ENCODE data around the gene RNF151. TPM values are rescaled to one million over a fixed set of nuclear protein-coding genes. Genes with fewer than 3 reads are reported as not detected.

RNF151 gene
- total RNA-seq, 1 experiment from 2014 or later, result 0.28 TPM

DNA sequence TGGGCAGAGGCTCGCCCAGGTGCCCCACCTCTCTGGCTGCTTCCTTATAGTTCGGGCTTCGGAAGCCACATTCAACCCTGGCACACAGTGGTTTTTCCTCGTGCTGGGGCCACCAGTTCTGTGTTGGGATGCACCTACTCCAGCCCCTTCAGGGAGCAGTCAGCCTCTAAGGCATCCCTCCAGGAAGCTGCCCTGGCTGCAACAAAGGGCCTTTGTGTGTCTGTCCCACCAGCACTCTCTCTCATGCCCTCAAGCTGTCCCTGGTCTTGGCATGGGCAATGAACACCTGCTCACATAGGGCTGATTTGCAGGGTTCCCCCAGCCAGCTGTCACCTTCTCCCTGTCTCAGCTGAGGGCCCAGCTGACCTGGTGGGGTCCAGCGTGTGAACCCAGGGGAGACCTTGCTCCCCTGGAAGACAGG, 15.4 kb downstream of the RNF151 start:
- H3K27me3 Mint-ChIP-seq (ENCODE audit: low read depth), result peaks cover 40% of the 10 kb centered on the region
- Histone ChIP-seq H3T11ph (ENCODE audit: low read length) (no peak overlapping the region), H4K8ac (replicated peaks; ENCODE audit: insufficient read length, low read depth, low read length) (no peak overlapping the region), H4K5ac (ENCODE audit: insufficient read length, low read depth, low read length) (no peak overlapping the region), H3K27ac (ENCODE audit: insufficient read length, low read depth, low read length) (no peak overlapping the region), H3K9me3 (ENCODE audit: control insufficient read depth, low read depth, low read length) (no peaks in the 10 kb centered on the region), H3K14ac (ENCODE audit: insufficient read depth, low read length) (no peak overlapping the region; the same call in 1 of the 2 replicates), H2BK12ac (ENCODE audit: insufficient read length, low read depth, low read length) (no peak overlapping the region), H3K4me2 (ENCODE audit: insufficient read depth, insufficient read length, low read length) (no peak overlapping the region), H2AK5ac (ENCODE audit: insufficient read length, low read length) (no peak overlapping the region), H4K91ac (ENCODE audit: insufficient read length, low read depth, low read length) (no peak overlapping the region), H3K9ac (ENCODE audit: extremely low read depth, insufficient read length, low read length) (no peak overlapping the region), H2AFZ (ENCODE audit: low read length) (no peak overlapping the region), H2BK120ac (ENCODE audit: low read depth, low read length, poor library complexity, severe bottlenecking) (no peak overlapping the region), H3K4ac (ENCODE audit: low read depth, low read length) (no peak overlapping the region), H3K27me3 (ENCODE audit: insufficient read depth, low read length) (peaks cover 22% of the 10 kb centered on the region), H3K79me2 (ENCODE audit: insufficient read depth, low read length) (no peaks in the 10 kb centered on the region; the same call in 1 of the 2 replicates), H2BK15ac (ENCODE audit: low read depth, low read length) (no peak overlapping the region), H4K20me1 (ENCODE audit: control insufficient read depth, insufficient read depth, insufficient read length) (peaks cover 2% of the 10 kb centered on the region), H3K23ac (ENCODE audit: insufficient read length, low read depth, low read length) (no peak overlapping the region), H3K18ac (ENCODE audit: insufficient read length, low read depth, low read length) (no peak overlapping the region), H3K23me2 (ENCODE audit: insufficient read length, low read depth, low read length, poor library complexity, severe bottlenecking) (peaks cover 24% of the 10 kb centered on the region), H3K79me1 (ENCODE audit: insufficient read depth, low read depth, low read length, poor library complexity, severe bottlenecking) (no peaks in the 10 kb centered on the region), H3K4me1 (ENCODE audit: insufficient read depth, low read length) (no peaks in the 10 kb centered on the region), H2BK20ac (ENCODE audit: low read depth, low read length, poor library complexity, severe bottlenecking) (no peak overlapping the region), H3K56ac (ENCODE audit: insufficient read length, low read depth, low read length) (no peak overlapping the region), H2BK5ac (ENCODE audit: insufficient read length, low read length) (no peak overlapping the region)
- TF ChIP-seq, protein P1, sequence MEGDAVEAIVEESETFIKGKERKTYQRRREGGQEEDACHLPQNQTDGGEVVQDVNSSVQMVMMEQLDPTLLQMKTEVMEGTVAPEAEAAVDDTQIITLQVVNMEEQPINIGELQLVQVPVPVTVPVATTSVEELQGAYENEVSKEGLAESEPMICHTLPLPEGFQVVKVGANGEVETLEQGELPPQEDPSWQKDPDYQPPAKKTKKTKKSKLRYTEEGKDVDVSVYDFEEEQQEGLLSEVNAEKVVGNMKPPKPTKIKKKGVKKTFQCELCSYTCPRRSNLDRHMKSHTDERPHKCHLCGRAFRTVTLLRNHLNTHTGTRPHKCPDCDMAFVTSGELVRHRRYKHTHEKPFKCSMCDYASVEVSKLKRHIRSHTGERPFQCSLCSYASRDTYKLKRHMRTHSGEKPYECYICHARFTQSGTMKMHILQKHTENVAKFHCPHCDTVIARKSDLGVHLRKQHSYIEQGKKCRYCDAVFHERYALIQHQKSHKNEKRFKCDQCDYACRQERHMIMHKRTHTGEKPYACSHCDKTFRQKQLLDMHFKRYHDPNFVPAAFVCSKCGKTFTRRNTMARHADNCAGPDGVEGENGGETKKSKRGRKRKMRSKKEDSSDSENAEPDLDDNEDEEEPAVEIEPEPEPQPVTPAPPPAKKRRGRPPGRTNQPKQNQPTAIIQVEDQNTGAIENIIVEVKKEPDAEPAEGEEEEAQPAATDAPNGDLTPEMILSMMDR (conservative IDR thresholded peaks at IDR 0.05), result no peak
- no peak for DNase-seq
- no peak overlapping the region for H3K27ac Mint-ChIP-seq
- no CpG with 5 or more reads among the region's 5 CpGs for WGBS (ENCODE audit: extremely low coverage, insufficient read length, low lambda C conversion rate)
- peaks cover 0 to 24% (median 20%) of the 10 kb centered on the region in 3 experiments for H3K36me3 Mint-ChIP-seq (ENCODE audit: insufficient read depth in 1 of 3, low read depth in 3 of 3)
- peaks cover 19 to 26% of the 10 kb centered on the region in 2 experiments for H3K4me1 Mint-ChIP-seq
- H3K4me3 Mint-ChIP-seq, result peak overlapping the region in 1 of 2 experiments; percentile 54; a peak in 1 of 5 replicates
- no peaks in the 10 kb centered on the region for H3K9me3 Mint-ChIP-seq

All from H9 (cell line).